HL-60/S4 treated with phorbol 12-myristate 13-acetate at 8.2 ng/mL for 4 days and 3 days (cell line): ENCODE measurements around the gene KPNB1.

Experiments used
- in situ Hi-C: fragments of 300-500 bp; cut with MboI; formaldehyde crosslinking; loops from 2 replicates; pipeline ENCODE4 v1.15.0; 2022; ENCODE audit warnings: low sequenced_read_pairs

KPNB1 gene

DNA sequence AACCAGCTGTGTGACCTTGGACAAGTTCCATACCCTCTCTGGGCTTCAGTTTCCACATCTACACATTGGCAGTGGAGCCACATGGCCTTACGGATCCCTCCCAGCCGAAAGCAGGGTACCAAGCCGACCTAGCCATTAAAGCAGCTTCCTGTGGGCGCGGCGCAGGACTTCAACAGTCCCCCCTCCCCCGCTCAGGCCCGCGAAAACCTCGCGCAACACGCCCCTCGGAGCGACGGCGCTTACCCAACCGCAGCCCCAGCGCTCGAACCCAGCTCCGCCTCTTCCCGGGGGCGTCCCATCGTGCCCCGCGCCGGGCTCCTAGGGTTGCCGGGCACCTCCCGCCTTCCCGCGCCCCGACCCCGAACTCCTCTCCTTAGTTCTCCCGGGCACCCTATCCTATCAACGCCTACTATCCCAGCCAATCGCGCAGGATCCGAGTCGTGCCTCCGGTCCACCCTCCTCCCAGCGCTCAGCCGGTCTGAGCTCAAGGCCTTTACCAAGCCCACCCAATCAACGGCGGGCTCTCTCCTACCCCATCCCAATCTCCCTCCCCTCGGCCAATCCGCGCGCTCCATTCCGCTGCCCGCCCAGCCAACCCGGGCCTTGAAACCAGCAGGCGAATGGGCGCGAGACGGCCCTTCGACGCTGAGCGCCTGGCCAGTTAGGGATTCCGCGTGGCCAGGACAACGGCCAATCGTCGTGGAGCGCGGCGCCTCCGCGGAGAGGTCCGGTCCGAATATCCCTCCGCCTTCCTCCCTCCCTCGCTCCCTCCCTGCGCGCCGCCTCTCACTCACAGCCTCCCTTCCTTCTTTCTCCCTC, at the start of gene KPNB1:
Gene KPNB1, plus strand, starts transcription at position 767 of the 819 bp plus-strand sequence. CDS start 326 bp downstream, outside the sequence.
- in situ Hi-C loops: no loop called here

DNA sequence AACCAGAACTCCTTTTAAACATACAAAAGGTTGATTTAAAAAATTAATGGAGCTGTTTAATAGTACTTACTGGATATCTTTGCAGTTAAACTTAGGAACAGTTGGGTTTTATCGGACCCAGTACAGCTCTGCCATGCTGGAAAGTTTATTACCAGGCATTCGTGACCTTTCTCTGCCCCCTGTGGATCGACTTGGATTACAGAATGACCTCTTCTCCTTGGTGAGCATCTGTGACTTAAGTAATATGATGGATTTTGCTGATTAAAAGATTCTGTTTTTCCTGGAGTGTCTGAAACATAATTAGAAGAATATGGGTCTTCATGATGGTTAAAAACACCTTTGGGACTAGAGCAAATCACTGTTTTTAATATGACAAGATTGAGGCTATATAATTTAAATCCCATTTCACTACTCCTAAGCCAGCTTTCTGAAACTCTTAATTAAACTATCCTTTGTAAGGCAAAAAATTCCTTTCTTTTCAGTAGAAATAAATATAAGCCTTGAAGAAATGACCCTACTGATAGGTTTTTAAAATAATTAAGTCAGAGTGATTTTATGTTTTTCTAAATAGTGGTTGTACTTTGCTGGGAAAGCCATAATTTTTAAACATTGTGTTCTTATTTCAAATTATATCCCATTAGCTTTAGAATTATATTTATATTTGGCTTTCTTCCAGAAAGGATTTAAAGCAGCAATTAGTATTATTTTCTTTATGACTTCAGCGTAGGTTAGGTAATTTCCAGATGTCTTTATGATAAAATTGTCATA, 45.7 kb upstream of the KPNB1 start:
- in situ Hi-C loops: loop anchor here (25.0 kb wide), 1 partner anchor 242 kb away; no protein-coding TSS in a partner anchor

DNA sequence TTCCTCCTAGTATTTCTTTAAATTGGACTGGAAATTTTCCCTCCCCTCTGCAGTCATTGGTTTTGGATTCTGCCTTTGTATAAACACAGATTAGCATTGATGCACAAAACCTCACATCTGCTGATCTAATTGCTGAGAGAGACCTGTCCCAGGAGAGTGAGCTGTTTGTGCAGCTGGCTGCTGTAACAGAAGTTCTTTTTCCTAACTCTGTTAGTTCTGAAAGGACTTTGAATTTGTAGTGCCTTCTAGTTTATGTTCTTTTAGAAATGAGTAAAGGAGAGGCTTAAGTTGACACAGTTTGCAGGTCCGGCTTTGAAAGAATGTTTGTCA, 45.2 kb upstream of the KPNB1 start:
- in situ Hi-C loops: loop anchor here (25.0 kb wide), 1 partner anchor 242 kb away; no protein-coding TSS in a partner anchor

DNA sequence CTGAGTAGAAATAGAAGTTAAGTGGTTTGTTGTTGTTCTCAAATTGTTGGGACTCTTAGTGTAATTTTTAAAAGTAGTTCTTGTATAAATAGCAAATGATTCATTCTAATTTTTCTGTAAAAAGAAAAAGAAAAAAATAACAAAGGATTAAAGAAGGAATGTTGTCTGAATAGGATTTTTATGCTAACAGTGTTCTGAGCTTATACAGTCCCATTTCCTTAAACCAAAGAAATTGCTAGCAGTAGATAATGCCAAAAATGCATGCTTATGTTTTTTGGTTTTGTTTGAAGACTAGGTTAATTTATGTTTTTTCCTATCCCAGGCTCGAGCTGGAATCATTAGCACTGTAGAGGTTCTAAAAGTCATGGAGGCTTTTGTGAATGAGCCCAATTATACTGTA, 44.7 kb upstream of the KPNB1 start:
- in situ Hi-C loops: loop anchor here (25.0 kb wide), 1 partner anchor 243 kb away; no protein-coding TSS in a partner anchor

DNA sequence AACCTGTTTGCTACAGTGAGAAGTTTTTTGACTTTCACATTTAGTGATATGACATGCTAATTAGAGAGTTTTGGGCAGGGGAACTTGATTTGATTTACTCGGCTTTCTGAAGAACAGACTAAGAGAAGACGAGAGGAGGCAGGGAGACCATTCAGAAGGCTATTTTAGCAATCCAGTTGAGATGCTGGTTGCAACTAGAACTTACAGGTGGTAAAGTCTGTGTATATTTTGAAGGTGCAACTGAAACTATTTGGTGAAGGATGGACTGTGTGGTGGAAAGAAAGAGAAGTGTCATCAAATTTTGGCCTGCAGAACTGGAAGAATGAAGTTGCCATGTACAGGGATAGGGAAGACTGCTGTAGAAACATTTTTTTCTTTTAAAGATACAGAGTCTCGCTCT, 42.2 kb upstream of the KPNB1 start:
- in situ Hi-C loops: loop anchor here (25.0 kb wide), 1 partner anchor 245 kb away; no protein-coding TSS in a partner anchor

DNA sequence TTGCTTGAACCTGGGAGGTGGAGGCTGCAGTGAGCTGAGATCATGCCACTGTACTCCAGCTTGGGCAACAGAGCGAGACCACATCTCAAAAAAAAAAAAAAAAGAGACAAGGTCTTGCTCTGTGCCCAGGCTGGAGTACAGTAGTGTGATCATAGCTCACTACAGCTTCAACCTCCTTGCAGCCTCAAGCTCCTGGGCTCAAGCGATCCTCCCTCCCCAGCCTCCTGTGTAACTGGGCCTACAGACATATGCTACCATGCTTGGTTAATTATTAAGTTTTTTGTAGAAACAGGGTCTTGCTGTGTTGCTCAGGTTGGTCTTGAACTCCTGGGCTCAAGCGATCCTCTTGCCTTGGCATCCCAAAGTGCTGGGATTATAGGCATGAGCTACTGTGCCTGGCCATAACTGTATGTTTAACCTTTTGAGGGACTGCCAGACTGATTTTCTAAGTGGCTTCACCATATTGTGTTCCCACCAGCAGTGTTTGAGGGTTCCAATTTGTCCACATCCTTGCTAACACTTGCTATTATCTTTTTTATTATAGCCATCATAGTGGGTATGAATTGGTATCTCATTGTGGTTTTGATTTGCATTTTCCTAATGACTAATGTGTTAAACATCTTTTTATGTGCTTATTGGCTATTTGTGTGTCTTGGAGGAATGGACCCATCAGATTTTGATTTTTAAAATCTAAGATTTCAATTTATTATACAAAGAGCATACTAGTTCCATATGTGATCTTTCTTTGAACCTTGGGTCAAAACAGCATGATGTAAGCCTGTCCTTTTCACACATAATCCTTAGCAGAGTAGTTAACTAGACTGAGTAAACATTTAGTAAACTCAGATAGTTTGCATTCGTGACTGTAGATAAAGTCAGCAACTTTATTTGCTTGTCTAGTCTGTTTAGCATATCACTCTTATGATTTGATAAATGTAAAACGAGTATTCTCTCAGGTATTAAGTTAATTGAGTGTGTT, 38.1 kb upstream of the KPNB1 start:
- in situ Hi-C loops: loop anchor here (25.0 kb wide), 1 partner anchor 249 kb away; no protein-coding TSS in a partner anchor

DNA sequence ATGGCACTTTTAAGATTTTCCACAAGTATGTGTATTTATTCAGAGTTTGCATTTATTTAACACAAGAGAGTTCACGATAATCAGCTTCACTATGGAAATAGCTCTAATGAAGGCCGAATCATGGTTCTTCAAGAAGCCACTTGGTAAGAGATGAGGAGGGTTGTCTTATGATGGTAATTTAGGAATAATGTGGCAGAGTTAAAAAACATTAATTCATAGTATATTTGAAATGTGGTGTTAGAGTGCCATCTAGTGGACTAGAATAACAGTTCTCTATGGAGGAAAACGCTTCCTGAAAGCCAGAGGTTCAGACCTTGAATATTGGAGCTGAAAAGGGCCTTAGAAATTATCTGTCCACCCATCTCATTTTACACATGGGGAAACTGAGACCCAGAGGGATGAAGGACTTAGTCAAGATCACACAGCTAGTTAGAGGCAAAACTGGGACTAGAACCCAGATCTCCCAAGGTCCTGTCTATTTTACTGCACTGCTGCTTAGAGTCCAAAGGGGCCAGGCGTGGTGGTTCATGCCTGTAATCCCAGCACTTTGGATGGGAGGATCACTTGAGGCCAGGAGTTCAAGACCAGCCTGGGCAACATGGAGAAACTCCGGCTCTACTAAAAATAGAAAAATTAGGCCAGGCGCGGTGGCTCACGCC, 33.8 kb upstream of the KPNB1 start:
- in situ Hi-C loops: loop anchor here (25.0 kb wide), 1 partner anchor 254 kb away; no protein-coding TSS in a partner anchor

DNA sequence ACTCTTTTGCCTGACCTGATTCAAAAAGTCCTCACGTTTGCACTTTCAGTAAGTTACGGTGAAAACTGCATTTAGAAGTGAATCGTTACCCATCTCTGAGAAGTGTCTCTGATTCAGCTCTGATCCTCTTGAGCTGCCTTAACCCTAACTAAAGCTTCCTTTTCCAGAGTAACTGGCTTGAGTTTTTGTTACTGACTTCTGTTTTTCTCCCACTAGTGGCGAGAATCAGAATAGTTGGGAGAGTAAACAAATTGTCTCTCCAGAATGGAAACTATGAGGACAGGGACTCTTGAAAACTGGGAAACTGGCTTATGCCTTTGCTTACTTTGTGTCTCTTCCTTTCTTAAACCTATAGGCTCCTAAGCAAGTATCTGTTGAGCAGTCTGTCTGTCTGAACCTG, 31.3 kb upstream of the KPNB1 start:
- in situ Hi-C loops: loop anchor here (25.0 kb wide), 1 partner anchor 256 kb away; no protein-coding TSS in a partner anchor

DNA sequence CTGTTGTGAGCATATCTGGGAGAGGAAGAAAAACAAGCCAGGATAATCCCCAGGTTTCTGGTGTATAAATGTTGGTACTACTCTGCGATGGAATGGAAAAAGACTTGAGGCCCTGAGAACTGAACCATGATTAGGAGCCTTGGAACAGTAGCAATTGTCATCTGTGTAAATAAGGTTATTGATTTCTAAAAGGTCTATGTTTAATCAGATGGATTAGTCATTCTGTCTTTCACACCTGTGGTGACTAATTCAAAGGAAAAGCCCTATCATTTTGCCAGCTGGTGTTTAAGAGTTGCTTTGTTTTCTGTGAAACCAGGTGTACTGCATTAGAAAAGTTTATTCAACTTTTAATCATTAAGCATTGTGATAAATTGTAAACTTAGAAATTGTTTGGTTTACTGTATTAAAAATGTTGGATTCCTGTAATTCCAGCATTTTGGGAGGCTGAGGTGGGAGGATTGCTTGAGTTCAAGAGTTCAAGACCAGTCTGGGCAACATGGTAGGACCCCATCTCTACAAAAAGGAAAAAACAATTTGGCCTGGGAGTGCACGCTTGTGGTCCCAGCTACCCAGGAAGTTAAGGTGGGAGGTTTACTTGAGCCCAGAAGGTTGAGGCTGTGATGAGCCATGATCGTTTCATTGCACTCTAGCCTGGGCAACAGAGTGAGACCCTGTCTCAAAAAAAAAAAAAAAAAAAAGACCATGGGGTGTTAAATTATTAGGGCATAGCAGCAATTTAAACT, 29.0 kb upstream of the KPNB1 start:
- in situ Hi-C loops: loop anchor here (25.0 kb wide), 1 partner anchor 258 kb away; no protein-coding TSS in a partner anchor

DNA sequence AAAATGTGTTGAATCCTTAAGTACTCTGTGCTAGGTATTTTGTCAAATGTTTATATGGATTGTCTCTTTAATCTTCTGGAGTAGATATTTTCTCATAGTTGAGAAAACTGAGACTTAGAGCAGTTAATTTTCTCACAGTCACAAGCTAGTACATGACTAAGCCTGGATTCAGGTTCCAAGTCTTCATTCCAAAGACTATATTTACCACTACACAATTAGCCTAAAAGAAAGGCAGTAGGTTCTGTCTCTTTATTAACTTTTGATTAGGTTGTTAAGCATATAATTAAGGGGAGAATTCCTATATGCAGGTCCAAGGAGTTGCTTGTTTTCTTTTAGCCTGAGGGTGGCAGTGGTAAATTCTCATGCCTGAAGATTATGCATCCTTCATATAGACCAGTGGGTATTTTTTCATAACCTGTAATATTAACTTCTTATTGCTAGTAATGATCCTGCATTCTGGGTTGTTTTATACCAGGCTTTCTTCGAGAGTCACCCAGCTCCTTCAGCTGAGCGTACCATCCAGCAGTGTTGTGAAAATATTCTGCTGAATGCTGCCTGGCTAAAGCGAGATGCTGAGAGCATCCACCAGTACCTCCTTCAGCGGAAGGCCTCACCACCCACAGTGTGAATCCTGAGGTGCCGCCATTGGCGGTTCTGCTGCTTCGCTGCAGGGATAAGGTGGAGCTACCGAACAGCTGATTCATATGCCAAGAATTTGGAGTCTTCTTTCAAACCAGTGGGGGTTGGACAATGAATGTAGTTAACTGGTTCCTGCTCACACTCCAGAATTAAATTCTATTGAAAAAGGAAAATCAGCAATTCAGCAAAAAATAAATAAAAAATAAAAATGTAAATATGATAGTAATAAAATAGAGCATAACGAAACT, 28.2 kb upstream of the KPNB1 start:
- in situ Hi-C loops: loop anchor here (25.0 kb wide), 1 partner anchor 259 kb away; no protein-coding TSS in a partner anchor

DNA sequence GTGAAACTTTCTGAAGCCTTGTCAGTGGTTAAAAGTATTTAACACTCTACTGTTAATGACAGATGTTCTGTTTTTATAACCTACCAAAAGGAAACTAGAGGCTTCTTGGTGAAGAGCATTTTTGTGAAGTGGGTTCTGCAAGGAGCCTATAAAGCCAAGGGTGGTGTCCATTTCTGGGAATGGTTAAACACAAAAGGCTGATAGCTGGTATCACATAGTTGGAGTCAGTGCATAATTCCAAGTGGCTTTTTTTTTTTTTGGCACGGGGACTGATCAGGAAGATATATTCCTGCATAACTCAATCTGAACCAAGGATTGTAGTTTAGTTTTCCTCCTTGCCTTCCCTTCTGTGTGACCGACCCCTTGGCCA, 27.6 kb upstream of the KPNB1 start:
- in situ Hi-C loops: loop anchor here (25.0 kb wide), 1 partner anchor 260 kb away; no protein-coding TSS in a partner anchor

DNA sequence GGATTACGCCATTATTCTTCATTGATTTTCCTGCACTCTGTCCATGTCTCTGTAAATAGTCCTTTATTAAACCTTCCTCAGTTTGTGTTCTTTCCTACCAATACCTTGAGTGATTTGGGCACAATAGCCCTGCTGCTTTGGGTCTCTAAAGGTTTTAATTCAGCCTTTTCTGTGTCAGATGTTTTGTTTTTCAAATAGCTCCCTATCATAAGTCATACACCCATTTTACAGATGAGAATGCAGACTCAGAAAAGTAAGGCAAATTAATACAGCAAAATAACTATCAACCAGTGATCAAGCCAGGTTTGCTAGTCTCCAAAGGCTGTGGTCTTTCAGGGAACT, 25.0 kb upstream of the KPNB1 start:
- in situ Hi-C loops: loop anchor here (25.0 kb wide), 1 partner anchor 262 kb away; no protein-coding TSS in a partner anchor

DNA sequence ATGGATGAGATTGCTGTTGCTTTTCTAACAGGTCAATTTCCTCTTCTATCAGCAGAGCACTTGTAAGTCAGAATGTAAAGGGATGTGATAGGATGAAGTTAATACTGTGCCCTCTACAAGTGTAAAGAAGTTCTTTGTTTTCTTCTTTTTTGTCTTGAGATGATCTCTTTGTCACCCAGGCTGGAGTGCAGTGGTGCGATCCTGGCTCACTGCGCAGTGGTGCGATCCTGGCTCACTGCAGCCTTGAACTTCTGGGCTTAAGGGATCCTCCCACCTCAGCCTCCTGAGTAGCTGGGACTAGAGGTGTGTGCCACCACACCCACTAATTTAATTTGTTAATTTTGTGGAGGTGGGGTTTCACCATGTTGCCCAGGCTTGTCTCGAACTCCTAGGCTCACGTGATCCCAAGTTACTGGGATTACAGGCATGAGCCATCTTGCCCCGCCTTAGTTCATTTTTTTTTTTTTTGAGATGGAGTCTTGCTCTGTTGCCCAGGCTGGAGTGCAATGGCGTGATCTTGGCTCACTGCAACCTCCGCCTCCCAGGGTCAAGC, 21.6 kb upstream of the KPNB1 start:
- in situ Hi-C loops: no loop called here

DNA sequence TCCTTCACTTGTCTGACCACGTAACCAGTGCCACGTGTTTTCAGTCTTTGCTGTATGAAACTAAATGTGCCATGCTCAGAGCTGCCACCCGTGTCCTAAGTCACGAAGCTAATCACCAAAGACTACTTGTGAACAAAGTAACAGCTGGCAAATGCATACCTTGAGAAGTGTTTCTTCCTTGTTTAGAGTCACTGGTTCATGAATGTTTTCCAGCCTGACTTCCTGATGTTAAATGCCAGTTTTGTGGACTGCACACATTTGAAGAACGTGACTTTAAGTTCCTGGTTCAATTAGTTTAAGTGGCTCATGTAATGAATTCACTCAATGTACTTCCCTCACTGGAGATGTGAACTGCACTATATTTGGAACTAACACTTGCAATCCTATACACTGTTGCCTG, 19.9 kb upstream of the KPNB1 start:
- in situ Hi-C loops: no loop called here

DNA sequence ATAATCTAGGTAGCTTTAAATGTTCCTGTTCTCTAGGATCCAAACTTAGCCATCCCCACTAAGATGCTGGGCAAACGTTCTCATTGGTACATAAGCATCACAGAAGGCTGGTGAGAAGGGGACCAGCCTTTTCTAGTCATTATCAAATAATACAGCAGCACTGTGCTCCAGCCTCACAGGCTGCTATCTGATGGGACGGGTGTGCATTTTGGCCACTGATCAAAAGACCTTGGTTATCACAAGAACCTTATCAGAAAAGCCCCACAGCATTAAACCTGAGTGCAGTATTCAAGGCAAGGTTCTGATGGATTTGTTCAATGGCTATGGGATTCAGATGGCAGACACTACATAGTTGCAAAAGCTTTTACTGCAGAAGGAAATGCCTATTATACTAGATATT, 19.1 kb upstream of the KPNB1 start:
- in situ Hi-C loops: no loop called here

DNA sequence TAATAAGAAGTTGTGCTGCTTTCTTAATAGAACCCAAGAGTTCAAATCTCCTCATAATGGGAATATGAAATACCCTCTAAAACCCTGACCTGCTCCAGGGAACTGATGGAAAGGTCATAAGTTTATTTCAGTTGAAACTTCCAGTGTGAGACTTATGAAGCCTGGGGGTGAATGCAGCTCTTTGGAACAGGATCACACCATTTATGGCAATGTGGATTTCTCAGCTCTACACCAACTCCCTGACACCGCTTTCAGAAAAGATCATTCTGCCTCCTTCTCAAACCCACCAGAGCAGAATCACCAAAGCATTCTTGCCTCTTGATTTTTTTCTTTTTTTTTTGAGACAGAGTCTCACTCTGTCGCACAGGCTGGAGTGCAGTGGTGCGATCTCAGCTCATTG, 16.7 kb upstream of the KPNB1 start:
- in situ Hi-C loops: no loop called here

DNA sequence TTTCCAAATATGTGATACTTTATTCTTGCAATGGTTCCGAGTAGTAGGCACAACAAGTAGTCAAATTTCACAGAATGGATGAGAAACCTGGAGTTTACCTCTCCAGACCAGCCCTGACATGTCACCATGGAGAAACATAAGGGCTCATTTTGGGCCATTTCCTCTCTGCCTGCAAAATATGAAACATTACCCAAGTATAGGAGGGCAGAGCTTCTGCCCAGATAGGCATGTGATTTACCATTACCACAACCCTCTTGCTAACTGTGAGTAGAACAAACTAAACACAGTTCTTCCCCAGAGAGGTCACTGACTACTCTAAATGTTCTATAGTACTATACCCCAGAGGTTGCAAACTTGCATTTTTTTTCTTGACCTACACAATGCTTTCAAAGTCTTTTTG, 15.7 kb upstream of the KPNB1 start:
- in situ Hi-C loops: no loop called here

DNA sequence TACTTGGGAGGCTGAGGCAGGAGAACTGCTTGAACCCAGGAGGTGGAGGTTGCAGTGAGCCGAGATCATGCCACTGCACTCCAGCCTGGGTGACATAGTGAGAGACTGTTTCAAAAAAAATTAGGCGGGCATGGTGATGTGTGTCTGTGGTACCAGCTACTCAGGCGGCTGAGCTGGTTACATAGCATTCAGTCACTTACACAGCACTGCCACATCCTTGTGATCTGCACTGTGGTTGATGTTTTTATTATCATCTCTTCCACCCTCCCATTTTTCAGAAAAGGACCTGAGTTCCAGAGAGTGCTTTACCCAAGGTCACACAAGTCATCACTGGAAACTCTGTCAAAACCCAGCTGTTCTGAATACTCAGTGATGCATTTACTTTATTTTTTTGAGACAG, 14.8 kb upstream of the KPNB1 start:
- in situ Hi-C loops: no loop called here
